ENCODE data around the gene FAM162A.

Gene FAM162A, protein sequence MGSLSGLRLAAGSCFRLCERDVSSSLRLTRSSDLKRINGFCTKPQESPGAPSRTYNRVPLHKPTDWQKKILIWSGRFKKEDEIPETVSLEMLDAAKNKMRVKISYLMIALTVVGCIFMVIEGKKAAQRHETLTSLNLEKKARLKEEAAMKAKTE

DNA sequence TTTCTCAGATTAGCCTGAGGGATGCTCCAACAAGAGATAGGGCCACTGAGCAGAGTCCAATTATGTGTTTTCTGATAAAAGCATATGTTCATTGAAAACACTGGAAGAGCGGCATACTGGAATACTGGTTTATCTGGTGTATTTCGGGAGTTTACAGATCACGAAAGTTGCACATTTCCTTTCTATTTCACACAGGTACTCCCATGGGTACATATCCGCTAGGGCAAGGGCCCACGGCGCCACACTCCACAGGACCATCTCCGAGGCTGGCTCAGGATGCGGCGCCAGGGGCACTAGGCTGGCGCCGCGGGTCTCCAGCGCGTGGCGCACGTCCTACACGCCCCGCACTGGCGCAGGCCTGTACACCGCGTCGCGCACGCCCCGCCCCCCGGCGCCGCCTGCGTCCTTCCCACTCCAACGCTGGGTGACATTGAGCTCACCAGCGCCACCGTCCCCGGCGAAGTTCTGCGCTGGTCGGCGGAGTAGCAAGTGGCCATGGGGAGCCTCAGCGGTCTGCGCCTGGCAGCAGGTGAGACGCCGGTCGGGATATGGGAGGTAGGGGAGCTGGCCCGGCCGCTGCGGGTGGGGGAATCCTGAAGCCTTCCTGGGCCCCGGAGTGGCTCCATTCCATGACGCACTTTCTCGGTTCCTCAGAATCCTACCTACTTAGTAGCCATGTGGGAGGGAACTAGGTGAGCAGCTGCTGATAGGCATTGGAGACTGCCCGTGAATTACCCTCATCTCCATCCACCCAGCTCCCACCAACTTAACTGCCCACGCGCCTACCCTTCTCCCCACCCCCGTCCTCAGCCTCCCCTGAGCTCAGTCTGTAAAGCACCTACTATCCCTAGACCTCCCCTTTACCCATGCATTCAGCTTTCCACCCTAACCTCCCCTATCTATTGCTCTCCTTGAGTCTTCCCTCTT, at the start of gene FAM162A:
TSS of gene FAM162A (plus strand) at position 412 of the 927 bp plus-strand sequence. CDS start at position 496, 84 bp downstream.
- H3K4me3 Mint-ChIP-seq: peak within 1 kb of the TSS; percentile 91 to 95
- ATAC-seq (replicated peaks) (peak; percentile 88 to 91), DNase-seq (peak; percentile 95)
- H3K27me3 Mint-ChIP-seq: no peaks in the 10 kb centered on the region
- H3K27ac Mint-ChIP-seq: peak within 1 kb of the TSS; percentile 98
- peaks cover 0 to 11% of the 10 kb centered on the region in 2 donors for H3K9me3 Mint-ChIP-seq
- H3K4me1 Mint-ChIP-seq: peaks cover 36 to 81% of the 10 kb centered on the region in 2 donors
- H3K36me3 Mint-ChIP-seq: peaks cover 20 to 23% of the 10 kb centered on the region in 2 donors

DNA sequence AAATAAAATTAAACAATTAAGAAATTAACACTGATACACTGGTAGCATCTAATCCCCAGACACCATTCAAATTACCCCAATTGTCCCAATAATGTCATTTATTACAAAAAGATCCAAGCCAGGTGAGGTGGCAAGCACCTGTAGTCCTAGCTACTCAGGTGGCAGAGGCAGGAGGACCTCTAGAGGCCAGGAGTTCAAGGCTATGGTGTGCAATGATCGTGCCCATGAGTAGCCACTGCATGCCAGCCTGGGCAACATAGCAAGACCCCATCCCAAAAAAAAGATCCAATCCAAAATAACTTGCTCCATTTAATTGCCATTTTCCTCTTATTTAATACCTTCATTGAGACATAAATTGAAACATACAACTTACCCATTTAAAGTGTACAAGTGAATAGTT, 41.2 kb upstream of the FAM162A start:
- Mint-ChIP-seq H3K4me3 (no peak overlapping the region), H3K36me3 (peaks cover 2 to 7% of the 10 kb centered on the region in 2 donors), H3K27ac (no peak overlapping the region), H3K27me3 (peaks cover 1 to 6% of the 10 kb centered on the region in 2 donors), H3K4me1 (no peaks in the 10 kb centered on the region), H3K9me3 (peaks cover 0 to 9% of the 10 kb centered on the region in 2 donors)
- ATAC-seq (replicated peaks) (no peak), DNase-seq (no peak)

DNA sequence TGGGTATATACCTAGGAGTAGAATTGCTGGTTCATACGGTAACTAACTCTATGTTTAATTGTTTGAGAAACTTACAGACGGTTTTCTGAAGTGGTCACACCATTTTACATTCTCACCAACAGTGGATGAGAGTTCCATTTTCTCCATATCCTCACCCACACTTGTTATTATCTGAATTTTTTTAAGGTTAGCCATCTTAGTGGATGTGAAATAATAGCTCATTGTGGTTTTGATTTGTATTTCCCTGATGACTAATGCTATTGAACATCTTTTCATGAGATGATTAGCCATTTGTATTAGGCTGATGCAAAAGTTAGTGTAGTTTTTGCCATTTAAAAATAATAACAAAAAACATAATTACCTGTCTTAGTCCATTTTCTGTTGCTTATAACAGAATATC, 40.3 kb upstream of the FAM162A start:
- DNase-seq (no peak), ATAC-seq (replicated peaks) (no peak)
- no peaks in the 10 kb centered on the region for H3K4me1 Mint-ChIP-seq
- H3K9me3 Mint-ChIP-seq: peaks cover 0 to 12% of the 10 kb centered on the region in 2 donors
- peaks cover 5 to 7% of the 10 kb centered on the region in 2 donors for H3K36me3 Mint-ChIP-seq
- no peak overlapping the region for H3K4me3 Mint-ChIP-seq
- H3K27me3 Mint-ChIP-seq: peaks cover 6 to 10% of the 10 kb centered on the region in 2 donors
- H3K27ac Mint-ChIP-seq: no peak overlapping the region

DNA sequence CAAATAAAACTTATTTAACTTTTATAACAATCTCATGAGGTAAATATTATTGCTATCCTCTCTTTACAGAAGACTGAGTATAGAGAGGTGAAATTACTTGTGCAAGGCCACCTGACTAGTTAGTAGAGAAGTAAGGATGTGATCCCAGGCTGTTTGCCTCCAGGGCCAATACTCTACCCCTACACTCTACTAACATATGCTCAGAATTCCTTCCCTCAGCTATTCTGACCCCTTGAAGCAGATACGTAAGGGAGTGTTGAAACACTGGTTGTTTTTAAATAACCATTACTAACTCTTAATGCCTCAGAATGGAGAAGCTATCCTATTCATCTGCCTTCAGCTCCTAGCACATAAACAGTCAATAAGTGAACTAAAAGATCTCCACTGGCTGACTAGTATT, 34.8 kb upstream of the FAM162A start:
- Mint-ChIP-seq H3K27ac (no peak overlapping the region), H3K36me3 (peaks cover 0 to 5% of the 10 kb centered on the region in 2 donors), H3K4me3 (no peak overlapping the region), H3K4me1 (peaks cover 0 to 2% of the 10 kb centered on the region in 2 donors), H3K9me3 (peaks cover 0 to 5% of the 10 kb centered on the region in 2 donors), H3K27me3 (peaks cover 6 to 7% of the 10 kb centered on the region in 2 donors)
- DNase-seq: no peak
- no peak for ATAC-seq (replicated peaks)

DNA sequence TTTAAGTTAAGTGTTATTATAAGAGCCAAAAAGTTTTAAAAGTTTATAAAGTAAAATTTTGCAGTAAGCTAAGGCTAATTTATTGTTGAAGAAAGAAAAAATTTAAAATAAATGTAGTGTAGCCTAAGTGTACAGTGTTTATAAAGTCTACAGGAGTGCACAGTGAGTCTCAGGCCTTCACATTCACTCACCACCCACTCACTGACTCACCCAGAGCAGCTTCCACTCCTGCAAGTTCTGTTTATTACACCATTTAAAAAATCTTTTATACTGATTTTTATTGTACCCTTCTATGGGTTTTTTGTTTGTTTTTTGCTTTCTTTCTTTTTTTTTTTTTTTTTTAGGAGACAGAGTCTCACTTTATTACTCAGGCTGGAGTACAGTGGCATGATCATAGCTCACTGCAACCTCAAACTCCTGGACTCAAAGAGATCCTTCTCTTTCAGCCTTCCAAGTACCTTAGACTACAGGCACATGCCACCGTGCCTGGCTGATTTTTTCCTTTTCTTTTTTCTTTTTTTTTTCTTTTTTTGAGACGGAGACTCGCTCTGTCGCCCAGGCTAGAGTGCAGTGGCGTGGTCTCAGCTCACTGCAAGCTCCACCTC, 33.1 kb upstream of the FAM162A start:
- Mint-ChIP-seq H3K9me3 (peaks cover 0 to 5% of the 10 kb centered on the region in 2 donors), H3K27me3 (peaks cover 6 to 7% of the 10 kb centered on the region in 2 donors), H3K4me3 (no peak overlapping the region), H3K27ac (no peak overlapping the region), H3K4me1 (peaks cover 0 to 6% of the 10 kb centered on the region in 2 donors), H3K36me3 (peaks cover 2 to 5% of the 10 kb centered on the region in 2 donors)
- no peak for DNase-seq
- no peak for ATAC-seq (replicated peaks)

DNA sequence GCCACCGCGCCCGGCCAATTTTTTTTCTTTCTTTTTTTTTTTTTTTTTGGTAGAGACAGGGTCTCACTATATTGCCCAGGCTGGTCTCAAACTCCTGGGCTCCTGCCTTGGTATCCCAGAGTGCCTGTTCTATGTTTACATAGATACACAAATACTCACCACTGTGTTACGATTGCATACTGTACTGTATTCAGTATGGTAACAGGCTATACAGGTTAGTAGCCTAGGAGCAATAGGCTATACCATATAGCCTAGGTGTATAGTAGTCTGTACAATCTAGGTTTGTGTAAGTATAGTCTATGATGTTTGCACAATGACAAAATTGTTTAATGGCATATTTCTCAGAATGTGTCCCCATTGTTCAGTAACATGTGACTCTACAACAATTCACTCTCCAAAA, 32.4 kb upstream of the FAM162A start:
- H3K27ac Mint-ChIP-seq: no peak overlapping the region
- no peak for ATAC-seq (replicated peaks)

DNA sequence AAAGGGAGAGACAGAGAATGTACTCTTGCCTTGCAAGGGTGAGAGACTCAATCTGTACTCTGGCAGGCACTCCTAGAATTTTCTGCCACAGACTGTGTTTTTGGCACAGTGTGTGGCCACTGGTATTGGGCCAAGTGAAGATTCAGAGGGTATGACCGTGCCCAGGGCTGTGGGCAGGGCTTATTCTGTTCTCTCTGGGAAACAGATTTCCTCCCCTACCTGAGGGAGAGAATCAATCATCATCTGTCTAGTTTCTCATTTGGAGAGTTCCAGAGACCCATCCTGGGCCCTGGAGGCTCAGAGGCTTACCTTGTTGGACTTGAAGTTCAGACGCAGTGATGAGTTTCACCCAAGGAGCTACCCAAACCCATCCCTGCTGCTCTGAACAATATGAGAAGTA, 30.8 kb upstream of the FAM162A start:
- Mint-ChIP-seq H3K27ac (no peak overlapping the region), H3K4me3 (no peak overlapping the region), H3K9me3 (no peaks in the 10 kb centered on the region), H3K27me3 (peaks cover 0 to under 1% of the 10 kb centered on the region in 2 donors), H3K36me3 (peaks cover 6 to 9% of the 10 kb centered on the region in 2 donors), H3K4me1 (peaks cover 0 to 6% of the 10 kb centered on the region in 2 donors)
- ATAC-seq (replicated peaks) (no peak), DNase-seq (no peak)

More for the DNA sequence above, 32.4 kb upstream of the FAM162A start:
- DNase-seq: no peak
- Mint-ChIP-seq H3K4me3 (no peak overlapping the region), H3K27me3 (peaks cover 6 to 7% of the 10 kb centered on the region in 2 donors), H3K36me3 (peaks cover 2 to 5% of the 10 kb centered on the region in 2 donors), H3K4me1 (peaks cover 0 to 6% of the 10 kb centered on the region in 2 donors), H3K9me3 (peaks cover 0 to 5% of the 10 kb centered on the region in 2 donors)

DNA sequence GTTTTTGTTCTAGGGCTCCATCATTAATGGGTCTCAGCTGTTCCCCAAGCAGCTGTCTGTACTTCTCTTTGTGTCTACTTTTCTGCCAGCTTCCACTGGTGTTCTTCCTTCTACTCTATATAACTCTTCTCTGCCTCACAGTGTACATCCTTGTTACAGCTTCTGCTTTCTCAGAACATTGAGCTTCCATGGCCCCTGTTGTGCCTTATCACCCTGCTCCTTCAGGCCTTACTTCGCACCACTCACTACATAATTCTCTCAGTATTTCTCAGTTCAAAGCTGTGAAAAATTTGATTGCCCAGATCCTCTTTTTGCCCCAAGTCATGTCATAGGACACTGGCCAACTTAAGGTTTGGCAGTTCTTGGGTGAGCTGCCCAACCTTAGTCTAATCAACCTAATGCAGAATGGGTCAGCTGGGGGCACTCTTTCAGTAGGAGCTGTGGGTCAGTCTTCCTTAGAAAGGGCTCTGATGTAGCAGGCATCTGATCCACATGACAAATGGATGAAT, 30.0 kb upstream of the FAM162A start:
- DNase-seq (no peak), ATAC-seq (replicated peaks) (peak; percentile 72 to 82)
- Mint-ChIP-seq H3K9me3 (no peaks in the 10 kb centered on the region), H3K27me3 (no peaks in the 10 kb centered on the region), H3K4me3 (no peak overlapping the region), H3K4me1 (peaks cover 0 to 6% of the 10 kb centered on the region in 2 donors), H3K36me3 (peaks cover 9 to 12% of the 10 kb centered on the region in 2 donors), H3K27ac (peak overlapping the region; percentile 62)

DNA sequence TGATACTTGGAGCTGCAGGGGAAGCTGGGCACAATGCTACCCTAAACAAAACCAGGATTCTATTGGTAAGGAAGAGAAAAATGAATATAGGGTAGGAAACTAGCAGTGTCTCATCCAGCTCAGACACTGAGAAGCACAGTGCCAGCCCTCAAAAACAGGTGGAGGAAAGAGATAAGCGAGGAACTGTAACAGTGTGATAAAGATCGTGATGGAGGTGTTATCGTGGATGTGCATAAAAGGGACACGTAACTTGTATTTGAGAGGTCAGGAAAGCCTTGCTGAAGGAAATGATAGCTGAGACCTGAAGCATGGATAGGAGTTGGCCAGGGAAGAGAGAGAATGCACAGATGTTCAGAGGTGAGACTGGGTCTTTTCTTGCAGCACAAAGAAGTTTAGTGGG, 28.4 kb upstream of the FAM162A start:
- H3K4me3 Mint-ChIP-seq: no peak overlapping the region
- no peak overlapping the region for H3K27ac Mint-ChIP-seq
- DNase-seq (no peak), ATAC-seq (replicated peaks) (no peak)
- H3K9me3 Mint-ChIP-seq: no peaks in the 10 kb centered on the region
- H3K4me1 Mint-ChIP-seq: peaks cover 0 to 6% of the 10 kb centered on the region in 2 donors
- H3K36me3 Mint-ChIP-seq: peaks cover 13 to 14% of the 10 kb centered on the region in 2 donors
- no peaks in the 10 kb centered on the region for H3K27me3 Mint-ChIP-seq

DNA sequence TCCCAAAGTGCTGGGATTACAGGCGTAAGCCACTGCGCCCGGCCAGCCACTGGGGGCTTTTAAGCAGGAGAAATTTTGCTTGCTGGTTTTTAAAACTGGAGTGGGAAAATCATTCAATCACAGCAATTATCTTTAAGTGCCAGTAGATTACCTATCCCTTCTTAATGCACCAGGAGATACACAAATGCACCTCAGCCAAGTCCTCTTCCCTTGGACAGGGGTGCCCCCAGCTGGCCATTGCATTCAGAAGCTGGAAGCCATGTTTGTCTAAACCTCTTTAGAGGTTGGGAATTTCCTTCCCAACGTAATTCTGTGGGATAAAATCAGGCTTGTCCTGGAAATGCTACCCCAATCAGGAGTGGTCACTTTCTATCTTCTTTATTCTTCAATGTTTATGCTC, 27.6 kb upstream of the FAM162A start:
- H3K9me3 Mint-ChIP-seq: no peaks in the 10 kb centered on the region
- no peaks in the 10 kb centered on the region for H3K27me3 Mint-ChIP-seq
- H3K4me1 Mint-ChIP-seq: peaks cover 0 to 6% of the 10 kb centered on the region in 2 donors
- H3K36me3 Mint-ChIP-seq: peaks cover 13 to 14% of the 10 kb centered on the region in 2 donors
- DNase-seq (peak; percentile 32), ATAC-seq (replicated peaks) (peak; percentile 57 to 74)
- no peak overlapping the region for H3K27ac Mint-ChIP-seq
- no peak overlapping the region for H3K4me3 Mint-ChIP-seq

DNA sequence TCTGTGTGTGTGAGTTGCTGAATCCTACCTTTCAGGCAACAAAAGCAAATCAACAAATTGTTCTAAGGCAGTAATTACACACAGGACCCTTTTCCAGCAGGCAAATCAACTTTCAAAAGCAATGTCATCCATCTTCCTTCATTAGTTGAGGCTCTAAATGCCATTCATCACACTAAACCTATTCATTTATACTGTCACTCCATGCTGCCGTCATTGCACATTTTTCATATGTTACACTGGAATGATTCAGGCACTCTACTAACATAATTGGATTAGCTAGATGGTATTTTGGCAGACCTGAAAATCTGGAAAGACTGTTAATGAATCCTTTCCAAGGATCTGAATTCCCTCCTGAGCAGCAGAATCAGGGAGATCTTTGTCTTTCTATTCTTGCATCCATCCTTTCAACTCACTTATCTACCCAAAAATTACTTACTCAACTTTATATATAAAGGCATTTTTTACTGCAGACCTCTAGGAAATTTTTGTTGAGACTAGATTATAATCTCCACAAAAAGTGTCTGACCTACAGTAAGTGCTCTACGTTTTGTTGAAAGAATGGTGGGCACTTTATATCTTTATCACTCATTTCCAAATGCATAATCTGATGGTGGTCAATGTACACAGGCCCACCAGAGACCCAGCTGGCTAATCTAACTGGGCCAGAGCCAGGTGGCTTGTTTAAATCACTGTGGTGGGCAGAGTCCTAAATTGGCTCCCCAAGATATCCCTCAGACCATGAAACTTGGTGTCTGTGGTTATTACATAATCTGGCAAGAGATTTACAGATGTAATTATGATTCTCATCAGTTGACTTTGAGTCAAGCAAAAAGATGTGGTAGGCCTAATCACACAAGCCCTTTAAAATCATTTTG, 25.9 kb upstream of the FAM162A start:
- DNase-seq: no peak
- H3K4me3 Mint-ChIP-seq: no peak overlapping the region
- no peaks in the 10 kb centered on the region for H3K9me3 Mint-ChIP-seq
- no peak for ATAC-seq (replicated peaks)
- H3K4me1 Mint-ChIP-seq: peaks cover 0 to 6% of the 10 kb centered on the region in 2 donors
- H3K27ac Mint-ChIP-seq: no peak overlapping the region
- peaks cover 16 to 20% of the 10 kb centered on the region in 2 donors for H3K36me3 Mint-ChIP-seq
- H3K27me3 Mint-ChIP-seq: no peaks in the 10 kb centered on the region

DNA sequence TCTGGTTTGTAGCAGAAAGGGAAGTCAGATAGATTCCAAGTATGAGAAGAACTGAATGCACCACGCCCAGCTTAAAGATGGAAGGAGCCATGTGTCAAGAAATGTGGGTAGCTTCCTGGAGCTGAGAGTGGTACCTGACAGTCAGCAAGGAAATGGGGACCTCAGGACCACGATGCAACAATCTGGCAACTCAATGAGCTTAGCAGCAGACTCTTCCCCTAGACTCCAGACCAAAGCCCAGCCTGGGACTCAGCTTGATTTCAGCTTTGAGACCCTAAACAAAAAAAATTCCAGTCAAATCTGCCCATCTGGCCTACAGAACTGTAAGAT, 25.3 kb upstream of the FAM162A start:
- no peaks in the 10 kb centered on the region for H3K9me3 Mint-ChIP-seq
- no peak overlapping the region for H3K4me3 Mint-ChIP-seq
- H3K27ac Mint-ChIP-seq: no peak overlapping the region
- H3K4me1 Mint-ChIP-seq: peaks cover 0 to 6% of the 10 kb centered on the region in 2 donors
- H3K36me3 Mint-ChIP-seq: peaks cover 18 to 26% of the 10 kb centered on the region in 2 donors
- no peak for ATAC-seq (replicated peaks)
- DNase-seq: no peak
- H3K27me3 Mint-ChIP-seq: no peaks in the 10 kb centered on the region

DNA sequence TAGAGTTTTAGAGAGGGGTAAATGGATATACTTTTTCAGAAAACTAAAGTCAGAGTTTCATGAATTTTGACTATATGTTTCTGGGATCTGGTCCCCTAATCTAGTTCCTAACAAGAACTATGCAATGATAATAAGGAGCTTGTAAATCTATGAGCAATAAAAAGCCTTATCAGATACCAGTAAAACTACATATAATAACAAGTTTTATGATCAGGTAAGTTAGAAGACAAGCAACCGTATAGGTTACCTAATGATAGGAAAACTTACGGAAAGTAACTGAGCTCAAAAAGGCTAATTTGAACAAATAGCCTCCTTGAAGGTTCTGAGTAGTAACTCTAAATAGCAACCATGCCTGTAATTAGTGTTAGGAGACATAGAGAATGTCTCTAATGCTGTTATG, 22.0 kb upstream of the FAM162A start:
- Mint-ChIP-seq H3K4me3 (no peak overlapping the region), H3K4me1 (no peaks in the 10 kb centered on the region), H3K36me3 (peaks cover 26 to 49% of the 10 kb centered on the region in 2 donors), H3K27me3 (no peaks in the 10 kb centered on the region), H3K9me3 (no peaks in the 10 kb centered on the region), H3K27ac (no peak overlapping the region)
- ATAC-seq (replicated peaks): no peak
- no peak for DNase-seq
